HG02678 (cell line): ENCODE results near the gene RLIM.

Experiments used
- ATAC-seq: cut with Tn5 transposase; IDR thresholded peaks from one replicate; pipeline ENCODE4 v1.9.1; 2021; ENCODE audit warnings: mild to moderate bottlenecking, moderate library complexity; ENCODE audit not compliant: unreplicated experiment

Gene RLIM

GRCh38 chrX:74536832-74537371 lies 77.5 kb downstream of the RLIM start:
- ATAC-seq, result peak; percentile 28

- ATAC-seq, result peak; percentile 63
Measured at GRCh38 chrX:74536152-74536831, 78.1 kb downstream of the RLIM start.

- ATAC-seq, result peak; percentile 21
Measured at GRCh38 chrX:74535408-74536151, 78.8 kb downstream of the RLIM start.
